ENCODE data around the gene SLAMF9. TPM values are rescaled to one million over a fixed set of nuclear protein-coding genes. Genes with fewer than 3 reads are reported as not detected.

SLAMF9 gene
- total RNA-seq, 1 experiment from 2014 or later: not detected

DNA sequence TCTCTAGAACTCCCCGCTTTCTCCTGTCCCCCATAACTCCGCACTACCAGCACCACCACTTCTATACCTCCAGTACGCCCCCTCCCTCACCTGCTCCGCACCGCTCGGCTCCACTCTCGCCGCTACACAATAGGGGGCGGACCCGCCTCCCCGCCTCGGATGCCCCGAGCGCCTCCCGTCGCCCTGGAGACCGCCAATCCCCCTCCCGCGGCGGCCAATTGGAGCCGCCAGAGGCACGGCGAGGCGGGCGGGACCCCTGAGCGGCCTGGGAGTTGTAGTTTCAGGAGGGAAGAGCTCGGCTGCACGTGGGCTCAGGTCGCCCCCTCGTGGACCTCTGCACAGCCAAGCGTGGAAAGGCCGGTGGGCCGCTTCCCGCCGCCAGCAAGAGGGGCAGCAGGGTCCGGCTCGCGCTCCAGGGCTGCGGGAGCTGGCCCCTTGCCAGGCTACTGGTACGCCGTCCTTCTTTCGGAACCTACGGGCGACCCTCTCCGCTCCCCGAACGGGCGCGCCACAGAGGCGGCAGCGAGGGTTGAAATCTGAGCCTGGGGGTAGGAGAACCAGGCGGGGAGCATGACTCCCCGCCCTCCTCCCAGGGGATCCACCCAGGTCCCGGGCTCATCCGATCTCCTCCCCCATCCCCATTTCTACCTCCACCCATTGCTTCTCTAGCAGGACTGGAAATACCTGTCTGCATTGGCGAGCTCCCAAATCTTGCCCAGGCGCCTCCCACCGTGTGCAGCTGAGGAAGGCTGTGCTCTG, 8.4 kb downstream of the SLAMF9 start, which contains the start of gene IGSF9 (continued):
- TF ChIP-seq, protein P1, sequence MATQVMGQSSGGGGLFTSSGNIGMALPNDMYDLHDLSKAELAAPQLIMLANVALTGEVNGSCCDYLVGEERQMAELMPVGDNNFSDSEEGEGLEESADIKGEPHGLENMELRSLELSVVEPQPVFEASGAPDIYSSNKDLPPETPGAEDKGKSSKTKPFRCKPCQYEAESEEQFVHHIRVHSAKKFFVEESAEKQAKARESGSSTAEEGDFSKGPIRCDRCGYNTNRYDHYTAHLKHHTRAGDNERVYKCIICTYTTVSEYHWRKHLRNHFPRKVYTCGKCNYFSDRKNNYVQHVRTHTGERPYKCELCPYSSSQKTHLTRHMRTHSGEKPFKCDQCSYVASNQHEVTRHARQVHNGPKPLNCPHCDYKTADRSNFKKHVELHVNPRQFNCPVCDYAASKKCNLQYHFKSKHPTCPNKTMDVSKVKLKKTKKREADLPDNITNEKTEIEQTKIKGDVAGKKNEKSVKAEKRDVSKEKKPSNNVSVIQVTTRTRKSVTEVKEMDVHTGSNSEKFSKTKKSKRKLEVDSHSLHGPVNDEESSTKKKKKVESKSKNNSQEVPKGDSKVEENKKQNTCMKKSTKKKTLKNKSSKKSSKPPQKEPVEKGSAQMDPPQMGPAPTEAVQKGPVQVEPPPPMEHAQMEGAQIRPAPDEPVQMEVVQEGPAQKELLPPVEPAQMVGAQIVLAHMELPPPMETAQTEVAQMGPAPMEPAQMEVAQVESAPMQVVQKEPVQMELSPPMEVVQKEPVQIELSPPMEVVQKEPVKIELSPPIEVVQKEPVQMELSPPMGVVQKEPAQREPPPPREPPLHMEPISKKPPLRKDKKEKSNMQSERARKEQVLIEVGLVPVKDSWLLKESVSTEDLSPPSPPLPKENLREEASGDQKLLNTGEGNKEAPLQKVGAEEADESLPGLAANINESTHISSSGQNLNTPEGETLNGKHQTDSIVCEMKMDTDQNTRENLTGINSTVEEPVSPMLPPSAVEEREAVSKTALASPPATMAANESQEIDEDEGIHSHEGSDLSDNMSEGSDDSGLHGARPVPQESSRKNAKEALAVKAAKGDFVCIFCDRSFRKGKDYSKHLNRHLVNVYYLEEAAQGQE (IDR thresholded peaks at IDR 0.05; ENCODE audit: low read depth): no peak
- TF ChIP-seq CEBPB (IDR thresholded peaks at IDR 0.05; ENCODE audit: low read depth) (no peak; the same call in 1 of the 2 replicates), EZH2 (IDR thresholded peaks at IDR 0.05) (no peak), ELF1 (IDR thresholded peaks at IDR 0.05; ENCODE audit: borderline replicate concordance, low read depth) (no peak), RAD21 (IDR thresholded peaks at IDR 0.05; ENCODE audit: low read depth) (peak; percentile 51), FOSL1 (IDR thresholded peaks at IDR 0.05; ENCODE audit: low read depth) (no peak), POLR2AphosphoS5 (IDR thresholded peaks at IDR 0.05; ENCODE audit: low read depth, low read length) (peak; percentile 60), SP1 (IDR thresholded peaks at IDR 0.05; ENCODE audit: low read depth) (peak; percentile 91)
- TF ChIP-seq, protein P2, sequence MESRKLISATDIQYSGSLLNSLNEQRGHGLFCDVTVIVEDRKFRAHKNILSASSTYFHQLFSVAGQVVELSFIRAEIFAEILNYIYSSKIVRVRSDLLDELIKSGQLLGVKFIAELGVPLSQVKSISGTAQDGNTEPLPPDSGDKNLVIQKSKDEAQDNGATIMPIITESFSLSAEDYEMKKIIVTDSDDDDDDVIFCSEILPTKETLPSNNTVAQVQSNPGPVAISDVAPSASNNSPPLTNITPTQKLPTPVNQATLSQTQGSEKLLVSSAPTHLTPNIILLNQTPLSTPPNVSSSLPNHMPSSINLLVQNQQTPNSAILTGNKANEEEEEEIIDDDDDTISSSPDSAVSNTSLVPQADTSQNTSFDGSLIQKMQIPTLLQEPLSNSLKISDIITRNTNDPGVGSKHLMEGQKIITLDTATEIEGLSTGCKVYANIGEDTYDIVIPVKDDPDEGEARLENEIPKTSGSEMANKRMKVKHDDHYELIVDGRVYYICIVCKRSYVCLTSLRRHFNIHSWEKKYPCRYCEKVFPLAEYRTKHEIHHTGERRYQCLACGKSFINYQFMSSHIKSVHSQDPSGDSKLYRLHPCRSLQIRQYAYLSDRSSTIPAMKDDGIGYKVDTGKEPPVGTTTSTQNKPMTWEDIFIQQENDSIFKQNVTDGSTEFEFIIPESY (IDR thresholded peaks at IDR 0.05; ENCODE audit: extremely low read depth, insufficient replicate concordance, low read length): peak; percentile 3
